Endothelial cell (in vitro differentiated cells): ENCODE data around the gene SSUH2. TPM values are rescaled to one million over a fixed set of nuclear protein-coding genes. Genes with fewer than 3 reads are reported as not detected.
"Not testable (repeated sequence)": the region's sequence is repeated elsewhere in the genome, so short reads cannot be mapped to it uniquely, and the experiment has no call there.

Experiments
- DNase-seq: peaks from one replicate; pipeline ENCODE4 v3.0.0; 2021; ENCODE audit warnings: low spot score
- H3K27ac Mint-ChIP-seq: one replicate; pipeline ENCODE4 v1.8.0; 2021; ENCODE audit warnings: mixed read lengths, inconsistent platforms; ENCODE audit not compliant: unreplicated experiment
- H3K27me3 Mint-ChIP-seq: one replicate; pipeline ENCODE4 v1.8.0; 2021; ENCODE audit warnings: mild to moderate bottlenecking, moderate library complexity, mixed read lengths, inconsistent platforms; ENCODE audit not compliant: unreplicated experiment
- H3K36me3 Mint-ChIP-seq: one replicate; pipeline ENCODE4 v1.8.0; 2021; ENCODE audit warnings: mild to moderate bottlenecking, low read depth, mixed read lengths, inconsistent platforms; ENCODE audit not compliant: unreplicated experiment
- H3K4me1 Mint-ChIP-seq: one replicate; pipeline ENCODE4 v1.8.0; 2021; ENCODE audit warnings: mild to moderate bottlenecking, mixed read lengths, inconsistent platforms; ENCODE audit not compliant: unreplicated experiment
- H3K4me3 Mint-ChIP-seq: one replicate; pipeline ENCODE4 v1.8.0; 2021; ENCODE audit warnings: mild to moderate bottlenecking, mixed read lengths, inconsistent platforms; ENCODE audit not compliant: unreplicated experiment
- H3K9me3 Mint-ChIP-seq: one replicate; pipeline ENCODE4 v1.8.0; 2021; ENCODE audit warnings: mixed read lengths, inconsistent platforms; ENCODE audit not compliant: unreplicated experiment
- CTCF ChIP-seq: fragments of 200-600 bp; sonication (generic); IDR thresholded peaks from one replicate; pipeline ENCODE4 v1.5.0; 2021; ENCODE audit warnings: antibody characterized with exemption; ENCODE audit not compliant: unreplicated experiment
- total RNA-seq: library from RNA; stranded (reverse); fragmentation: NEBNext Ultra II Directional; extraction: Animal tissue kit (Norgen Biotek cat#: 25700); gene quantifications from one replicate; pipeline ENCODE4 v1.2.1, GENCODE V29; 2021; ENCODE audit not compliant: unreplicated experiment

The SSUH2 gene
- total RNA-seq, 1 donor from 2014 or later = 0.21 TPM

GRCh38 chr3:8678751-8679150, 34.2 kb upstream of the SSUH2 start:
- Mint-ChIP-seq H3K4me1 (peaks cover 3% of the 10 kb centered on the region), H3K27me3 (peaks cover 2% of the 10 kb centered on the region), H3K9me3 (no peaks in the 10 kb centered on the region), H3K4me3 (no peak overlapping the region), H3K36me3 (peaks cover 3% of the 10 kb centered on the region), H3K27ac (no peak overlapping the region)
- DNase-seq = no peak
- no peak for TF ChIP-seq CTCF

- not testable (repeated sequence) for H3K4me1 Mint-ChIP-seq, H3K36me3 Mint-ChIP-seq, H3K27me3 Mint-ChIP-seq, H3K9me3 Mint-ChIP-seq, DNase-seq, H3K4me3 Mint-ChIP-seq, H3K27ac Mint-ChIP-seq
Measured at GRCh38 chr3:8677258-8677657, 32.7 kb upstream of the SSUH2 start.

- H3K27ac Mint-ChIP-seq, DNase-seq, H3K27me3 Mint-ChIP-seq, H3K4me1 Mint-ChIP-seq, H3K36me3 Mint-ChIP-seq, H3K4me3 Mint-ChIP-seq, H3K9me3 Mint-ChIP-seq: not testable (repeated sequence)
Measured at GRCh38 chr3:8675591-8675990, 31.0 kb upstream of the SSUH2 start.

- Mint-ChIP-seq H3K9me3 (no peaks in the 10 kb centered on the region), H3K27ac (no peak overlapping the region), H3K36me3 (no peaks in the 10 kb centered on the region), H3K4me3 (no peak overlapping the region), H3K4me1 (peaks cover 18% of the 10 kb centered on the region), H3K27me3 (no peaks in the 10 kb centered on the region)
- TF ChIP-seq CTCF = no peak
- no peak for DNase-seq
Measured at GRCh38 chr3:8673083-8673737, 28.6 kb upstream of the SSUH2 start.

GRCh38 chr3:8669019-8669418, 24.4 kb upstream of the SSUH2 start:
- peak overlapping the region; percentile 5 for H3K27ac Mint-ChIP-seq
- H3K9me3 Mint-ChIP-seq = no peaks in the 10 kb centered on the region
- no peak for DNase-seq
- peaks cover 16% of the 10 kb centered on the region for H3K4me1 Mint-ChIP-seq
- no peaks in the 10 kb centered on the region for H3K27me3 Mint-ChIP-seq
- TF ChIP-seq CTCF = peak; percentile 20
- H3K4me3 Mint-ChIP-seq = no peak overlapping the region
- H3K36me3 Mint-ChIP-seq = no peaks in the 10 kb centered on the region

DNA sequence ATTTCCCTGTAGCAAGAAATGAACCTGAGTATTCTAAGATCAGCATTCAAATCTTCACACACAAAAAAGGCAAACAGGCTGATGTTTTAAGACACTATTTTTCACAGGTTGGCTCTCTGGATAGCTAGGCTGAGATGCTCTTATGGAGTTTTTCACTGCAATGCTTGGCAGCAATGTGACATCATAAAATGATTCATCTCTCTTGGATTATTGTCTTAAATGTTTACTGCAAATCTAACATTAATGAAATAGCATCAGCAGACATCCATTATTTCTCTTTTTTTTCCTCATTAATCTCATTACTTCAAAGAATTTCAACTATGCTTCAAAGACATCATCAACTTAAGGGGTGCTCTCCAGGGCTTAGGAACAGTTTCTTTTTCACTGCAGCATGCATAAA, 23.6 kb upstream of the SSUH2 start:
- no peak for DNase-seq
- no peaks in the 10 kb centered on the region for H3K27me3 Mint-ChIP-seq
- no peaks in the 10 kb centered on the region for H3K9me3 Mint-ChIP-seq
- H3K27ac Mint-ChIP-seq = no peak overlapping the region
- peaks cover 16% of the 10 kb centered on the region for H3K4me1 Mint-ChIP-seq
- no peak overlapping the region for H3K4me3 Mint-ChIP-seq
- no peaks in the 10 kb centered on the region for H3K36me3 Mint-ChIP-seq
- TF ChIP-seq CTCF = no peak
